ENCODE measurements around the gene TSPAN4.

The TSPAN4 gene

GRCh38 chr11:829176-829846, 13.3 kb upstream of the TSPAN4 start:
- TF ChIP-seq Cebpa-rat (IDR thresholded peaks at IDR 0.05) = no peak
- Histone ChIP-seq H4K20me1 (peaks cover 5 to 94% (median 86%) of the 10 kb centered on the region in 11 experiments; a peak in 21 of 22 replicates), H3K9me3 (replicated peaks in 1 of 11) (no peaks in the 10 kb centered on the region), H3K36me3 (peaks cover 13 to 17% (median 16%) of the 10 kb centered on the region in 11 experiments), H3K4me1 (peaks cover 68 to 94% (median 93%) of the 10 kb centered on the region in 10 experiments), H3K9ac (peak overlapping the region in 9 of 11 experiments; percentile 2 to 52 (median 38); a peak in 13 of 22 replicates), H3K27ac (no peak overlapping the region), H3K4me3 (peak overlapping the region; percentile 25 to 65 (median 52)), H3K27me3 (peaks cover 75 to 94% (median 83%) of the 10 kb centered on the region in 11 experiments), H3K4me2 (peak overlapping the region; percentile 79 to 100 (median 100))

GRCh38 chr11:829847-830294, 12.8 kb upstream of the TSPAN4 start:
- Histone ChIP-seq H3K4me2 (peak overlapping the region; percentile 79 to 100 (median 100)), H3K27me3 (peaks cover 75 to 95% (median 85%) of the 10 kb centered on the region in 11 experiments), H3K9ac (peak overlapping the region in 10 of 11 experiments; percentile 2 to 52 (median 38); a peak in 16 of 22 replicates), H3K36me3 (peaks cover 7 to 12% (median 10%) of the 10 kb centered on the region in 11 experiments), H4K20me1 (peaks cover 10 to 94% (median 86%) of the 10 kb centered on the region in 11 experiments), H3K4me1 (peaks cover 74 to 94% (median 93%) of the 10 kb centered on the region in 10 experiments), H3K27ac (no peak overlapping the region), H3K4me3 (peak overlapping the region; percentile 25 to 65 (median 52)), H3K9me3 (replicated peaks in 1 of 11) (no peaks in the 10 kb centered on the region)
- TF ChIP-seq Cebpa-rat (IDR thresholded peaks at IDR 0.05) = no peak

- H3K4me3 ChIP-seq = peak overlapping the region; percentile 25 to 65 (median 52); a peak in 19 of 20 replicates
- peaks cover 79 to 93% (median 92%) of the 10 kb centered on the region in 10 experiments for H3K4me1 ChIP-seq
- H3K4me2 ChIP-seq = peak overlapping the region; percentile 79 to 100 (median 100)
Measured at GRCh38 chr11:830295-831117, 12.1 kb upstream of the TSPAN4 start.

DNA sequence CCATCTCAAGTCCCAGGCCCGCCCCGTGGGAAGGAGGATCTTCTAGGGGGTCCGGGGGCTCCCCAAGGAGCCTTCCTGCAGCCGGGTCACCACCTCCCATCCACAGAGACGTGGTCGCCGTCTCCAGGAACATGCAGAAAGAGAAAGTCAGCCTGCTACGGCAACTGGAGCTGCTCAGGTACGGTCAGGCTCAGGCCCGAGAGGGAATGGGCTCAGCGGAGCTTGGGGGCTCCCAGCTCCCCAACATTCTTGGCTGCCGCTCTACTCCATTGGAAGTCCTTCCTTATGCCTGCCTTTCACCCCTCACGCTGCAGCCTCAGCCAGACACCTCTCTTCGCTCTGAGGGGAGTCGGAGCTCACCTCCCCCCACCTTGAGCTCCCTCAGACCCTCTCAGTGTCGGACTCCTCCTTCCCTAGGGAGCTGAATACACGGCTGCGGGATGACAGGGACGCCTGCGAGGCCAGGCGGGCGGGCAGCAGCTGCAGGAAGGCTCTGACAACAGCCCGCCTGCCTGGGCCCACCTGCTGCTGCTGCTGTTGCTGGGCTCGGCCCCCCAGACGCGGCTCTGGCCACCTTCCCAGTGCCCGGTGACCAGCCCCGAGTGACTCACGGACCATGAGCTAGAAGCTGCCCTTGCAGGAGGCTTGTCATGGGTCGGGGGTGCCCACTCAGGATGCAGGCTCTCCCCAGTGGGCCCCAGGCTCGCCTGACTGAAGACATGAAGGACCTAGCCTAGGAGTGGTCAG, 11.4 kb upstream of the TSPAN4 start:
- no peak overlapping the region for H3K27ac ChIP-seq
- H3K9ac ChIP-seq = peak overlapping the region in 5 of 11 experiments; percentile 3 to 73 (median 38); a peak in 4 of 22 replicates
- H3K4me3 ChIP-seq = peak overlapping the region; percentile 3 to 86 (median 52); a peak in 14 of 20 replicates
- peaks cover 78 to 85% (median 84%) of the 10 kb centered on the region in 10 experiments for H3K4me1 ChIP-seq
- H3K9me3 ChIP-seq (replicated peaks in 1 of 11) = no peaks in the 10 kb centered on the region
- no peak for TF ChIP-seq Cebpa-rat (IDR thresholded peaks at IDR 0.05)
- peaks cover 1 to 3% (median 2%) of the 10 kb centered on the region in 11 experiments; a peak in 18 of 22 replicates for H3K36me3 ChIP-seq
- peaks cover 63 to 85% (median 71%) of the 10 kb centered on the region in 11 experiments for H3K27me3 ChIP-seq
- peaks cover 18 to 93% (median 82%) of the 10 kb centered on the region in 11 experiments for H4K20me1 ChIP-seq
- H3K4me2 ChIP-seq = peak overlapping the region; percentile 79 to 100 (median 100)

More at GRCh38 chr11:830295-831117, 12.1 kb upstream of the TSPAN4 start:
- H3K36me3 ChIP-seq = peaks cover under 1 to 5% (median 4%) of the 10 kb centered on the region in 11 experiments; a peak in 17 of 22 replicates
- no peak for TF ChIP-seq Cebpa-rat (IDR thresholded peaks at IDR 0.05)
- H3K9ac ChIP-seq = peak overlapping the region in 9 of 11 experiments; percentile 2 to 52 (median 38); a peak in 15 of 22 replicates
- H3K9me3 ChIP-seq (replicated peaks in 1 of 11) = no peaks in the 10 kb centered on the region
- H3K27ac ChIP-seq = no peak overlapping the region
- H4K20me1 ChIP-seq = peaks cover 16 to 94% (median 85%) of the 10 kb centered on the region in 11 experiments
- H3K27me3 ChIP-seq = peaks cover 71 to 93% (median 79%) of the 10 kb centered on the region in 11 experiments

DNA sequence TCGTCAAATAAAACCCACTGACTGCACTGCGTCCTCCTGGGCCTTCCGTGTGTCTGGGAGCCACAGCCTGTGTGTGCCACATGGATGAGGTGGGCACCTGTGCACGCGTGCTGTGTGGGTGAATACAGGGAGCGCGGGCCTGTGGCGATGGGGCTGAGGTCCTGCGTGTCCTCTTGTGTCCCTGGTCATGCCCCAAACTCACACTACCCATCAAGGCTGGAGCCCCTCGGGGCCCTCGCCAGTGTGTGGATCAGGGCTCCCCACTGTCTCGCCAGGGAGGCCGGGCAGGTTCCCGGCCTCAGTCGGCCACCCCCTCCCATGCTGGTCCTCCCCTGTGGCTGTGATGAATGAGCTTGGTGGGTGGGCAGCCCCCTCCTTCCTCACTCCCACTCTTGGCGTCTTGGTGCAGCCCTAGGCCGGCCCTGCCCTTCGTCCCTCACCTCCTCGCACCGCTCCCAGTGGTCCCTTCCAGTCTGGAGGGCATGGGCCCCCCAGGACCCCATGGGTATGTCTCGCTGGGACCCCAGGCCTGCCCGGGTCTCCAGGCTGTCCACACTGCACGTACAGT, 10.6 kb upstream of the TSPAN4 start:
- no peak for TF ChIP-seq Cebpa-rat (IDR thresholded peaks at IDR 0.05)
- Histone ChIP-seq H4K20me1 (peaks cover 26 to 93% (median 88%) of the 10 kb centered on the region in 11 experiments), H3K4me2 (peak overlapping the region; percentile 79 to 100 (median 100)), H3K9ac (peak overlapping the region; percentile 27 to 75 (median 64); a peak in 17 of 22 replicates), H3K27me3 (peaks cover 55 to 77% (median 63%) of the 10 kb centered on the region in 11 experiments), H3K4me1 (peaks cover 74 to 83% (median 77%) of the 10 kb centered on the region in 10 experiments), H3K36me3 (peaks cover 9 to 11% (median 10%) of the 10 kb centered on the region in 11 experiments; a peak in 20 of 22 replicates), H3K9me3 (replicated peaks in 1 of 11) (no peaks in the 10 kb centered on the region), H3K27ac (peak overlapping the region in 4 of 11 experiments; percentile 10 to 48 (median 31); a peak in 3 of 22 replicates), H3K4me3 (peak overlapping the region; percentile 48 to 86 (median 74))

GRCh38 chr11:832529-833113, 10.0 kb upstream of the TSPAN4 start, which contains the start of gene CD151:
Gene CD151 (plus strand): TSS chr11:832952. CDS start chr11:836070, 3,118 bp downstream.
- Histone ChIP-seq H3K4me2 (peak within 1 kb of the TSS; percentile 93 to 100 (median 100)), H3K4me1 (peaks cover 70 to 83% (median 73%) of the 10 kb centered on the region in 10 experiments), H3K27ac (peak within 1 kb of the TSS; percentile 43 to 83 (median 77)), H3K4me3 (peak within 1 kb of the TSS; percentile 71 to 86 (median 74)), H3K9ac (peak within 1 kb of the TSS; percentile 74 to 92 (median 84)), H3K27me3 (peaks cover 50 to 71% (median 58%) of the 10 kb centered on the region in 11 experiments), H3K9me3 (replicated peaks in 1 of 11) (no peaks in the 10 kb centered on the region), H4K20me1 (peaks cover 31 to 93% (median 88%) of the 10 kb centered on the region in 11 experiments), H3K36me3 (peaks cover 14 to 17% (median 15%) of the 10 kb centered on the region in 11 experiments)
- TF ChIP-seq Cebpa-rat (IDR thresholded peaks at IDR 0.05) = no peak

GRCh38 chr11:833114-833791, 9.4 kb upstream of the TSPAN4 start:
- H3K4me3 ChIP-seq = peak overlapping the region; percentile 71 to 86 (median 74)
- peak overlapping the region; percentile 90 to 99 (median 98) for H3K4me2 ChIP-seq
- H3K27me3 ChIP-seq = peaks cover 43 to 65% (median 51%) of the 10 kb centered on the region in 11 experiments
- H3K4me1 ChIP-seq = peaks cover 64 to 81% (median 69%) of the 10 kb centered on the region in 10 experiments
- peak overlapping the region; percentile 74 to 92 (median 84) for H3K9ac ChIP-seq
- peak overlapping the region; percentile 43 to 83 (median 77) for H3K27ac ChIP-seq
- H3K9me3 ChIP-seq (replicated peaks in 1 of 11) = no peaks in the 10 kb centered on the region
- TF ChIP-seq Cebpa-rat (IDR thresholded peaks at IDR 0.05) = no peak
- peaks cover 18 to 23% (median 22%) of the 10 kb centered on the region in 11 experiments for H3K36me3 ChIP-seq
- peaks cover 37 to 93% (median 88%) of the 10 kb centered on the region in 11 experiments for H4K20me1 ChIP-seq

Measured in BLaER1 treated with 17β-estradiol and CSF1 and Interleukin-3, amounts not matched to agents 10 nM and 100 nM (cell line).